OCI-LY1 (cell line): Measurements from ENCODE around the gene GALNT7.

Source experiments
- CTCF ChIP-seq: fragments of 200-600 bp; sonication (generic), shearing (Covaris generic); IDR thresholded peaks from 2 replicates; pipeline ENCODE4 v1.5.1; 2017; ENCODE audit warnings: mild to moderate bottlenecking, antibody characterized with exemption, low read length, moderate library complexity, mixed read lengths
- EZH2 ChIP-seq: fragments of 200-600 bp; sonication (generic), shearing (Covaris generic); IDR thresholded peaks from 2 replicates; pipeline ENCODE4 v1.8.0; 2017; ENCODE audit warnings: borderline replicate concordance, mixed run types, mild to moderate bottlenecking, antibody characterized with exemption, low read length, moderate library complexity, mixed read lengths

- TF ChIP-seq CTCF (no peak), EZH2 (no peak)
Observed at GRCh38 chr4:173307778-173308177, 139.2 kb downstream of the GALNT7 start.
